Hepatocyte (in vitro differentiated cells): Measurements from ENCODE around the gene IRX4. TPM values are rescaled to one million over a fixed set of nuclear protein-coding genes. Genes with fewer than 3 reads are reported as not detected.

Experiments used
- DNase-seq: peaks from one replicate; pipeline ENCODE4 v3.0.0-alpha.2; 2016; ENCODE audit warnings: low spot score
- H2AFZ ChIP-seq: fragments of 200-600 bp; sonication (generic); 2 replicates; pipeline ENCODE4 v1.6.0; 2016; ENCODE audit warnings: antibody characterized with exemption, mild to moderate bottlenecking
- H3K27ac ChIP-seq: fragments of 200-600 bp; sonication (generic); 2 replicates; pipeline ENCODE4 v1.5.1; 2016; ENCODE audit warnings: mild to moderate bottlenecking
- H3K27me3 ChIP-seq: fragments of 200-600 bp; sonication (generic); 2 replicates; pipeline ENCODE4 v1.6.1; 2016
- H3K36me3 ChIP-seq: fragments of 200-600 bp; sonication (generic); replicated peaks from 2 replicates; pipeline ENCODE4 v1.5.1; 2016; ENCODE audit warnings: low read depth; ENCODE audit not compliant: insufficient read depth
- H3K4me1 ChIP-seq: fragments of 200-600 bp; sonication (generic); 2 replicates; pipeline ENCODE4 v1.5.1; 2016; ENCODE audit warnings: mild to moderate bottlenecking, moderate library complexity; ENCODE audit not compliant: insufficient read depth
- H3K4me2 ChIP-seq: fragments of 200-600 bp; sonication (generic); 2 replicates; pipeline ENCODE4 v1.6.0; 2016
- H3K4me3 ChIP-seq: fragments of 200-600 bp; sonication (generic); 2 replicates; pipeline ENCODE4 v1.5.1; 2016; ENCODE audit warnings: mild to moderate bottlenecking
- H3K79me2 ChIP-seq: fragments of 200-600 bp; sonication (generic); 2 replicates; pipeline ENCODE4 v1.6.0; 2017; ENCODE audit warnings: mild to moderate bottlenecking
- H3K9me2 ChIP-seq: fragments of 200-600 bp; sonication (generic); replicated peaks from 2 replicates; pipeline ENCODE4 v1.6.0; 2017; ENCODE audit warnings: mild to moderate bottlenecking; ENCODE audit not compliant: insufficient read depth
- H3K9me3 ChIP-seq: fragments of 200-600 bp; sonication (generic); 2 replicates; pipeline ENCODE4 v1.5.1; 2016; ENCODE audit warnings: low read depth, mild to moderate bottlenecking
- H4K20me1 ChIP-seq: fragments of 200-600 bp; sonication (generic); 2 replicates; pipeline ENCODE4 v1.6.0; 2016; ENCODE audit warnings: mild to moderate bottlenecking; ENCODE audit not compliant: insufficient read depth, poor library complexity, severe bottlenecking
- EZH2 ChIP-seq: fragments of 200-600 bp; sonication (generic); IDR thresholded peaks from 2 replicates; pipeline ENCODE4 v1.6.1; 2016; ENCODE audit warnings: antibody characterized with exemption, mild to moderate bottlenecking, borderline replicate concordance
- EZH2phosphoT487 ChIP-seq: fragments of 200-600 bp; sonication (generic); IDR thresholded peaks from one replicate; pipeline ENCODE4 v1.6.1; 2018; ENCODE audit warnings: antibody characterized with exemption, mild to moderate bottlenecking, low read depth, moderate library complexity; ENCODE audit not compliant: unreplicated experiment, severe bottlenecking
- WGBS: methylation state at CpG from one replicate; pipeline ENCODE4 v1.1.6; 2016; ENCODE audit warnings: low lambda C conversion rate; ENCODE audit errors: missing lambda C conversion rate; 5-methylcytosine and 5-hydroxymethylcytosine counted together
- polyA plus RNA-seq: library from polyadenylated mRNA; unstranded; fragments of >200 nt; fragmentation: Nextera tagmentation; extraction: Ambion mirVana; gene quantifications from 2 replicates; pipeline ENCODE4 v1.2.1, GENCODE V29; 2016
- total RNA-seq: library from RNA; depleted of rRNA; stranded (reverse); fragments of >200 nt; gene quantifications from 2 replicates; pipeline ENCODE4 v1.2.3, GENCODE V29; 2014
- TF ChIP-seq, protein P1 (sequence below): fragments of 200-600 bp; sonication (generic); IDR thresholded peaks from 2 replicates; pipeline ENCODE4 v1.5.1; 2016; ENCODE audit warnings: antibody characterized with exemption, mild to moderate bottlenecking; ENCODE audit not compliant: poor library complexity

The IRX4 gene
- total and polyA plus RNA-seq, 2 experiments from 2014 or later = not detected

- no peak overlapping the region for H3K27ac ChIP-seq
- no peaks in the 10 kb centered on the region for H3K79me2 ChIP-seq
- H3K36me3 ChIP-seq = no peaks in the 10 kb centered on the region
- peaks cover 59% of the 10 kb centered on the region for H3K27me3 ChIP-seq
- H3K9me2 ChIP-seq = no peaks in the 10 kb centered on the region
- no peak overlapping the region for H2AFZ ChIP-seq
- 80% methylated on average over 8 of the region's 8 CpGs for WGBS
- TF ChIP-seq, protein P1, sequence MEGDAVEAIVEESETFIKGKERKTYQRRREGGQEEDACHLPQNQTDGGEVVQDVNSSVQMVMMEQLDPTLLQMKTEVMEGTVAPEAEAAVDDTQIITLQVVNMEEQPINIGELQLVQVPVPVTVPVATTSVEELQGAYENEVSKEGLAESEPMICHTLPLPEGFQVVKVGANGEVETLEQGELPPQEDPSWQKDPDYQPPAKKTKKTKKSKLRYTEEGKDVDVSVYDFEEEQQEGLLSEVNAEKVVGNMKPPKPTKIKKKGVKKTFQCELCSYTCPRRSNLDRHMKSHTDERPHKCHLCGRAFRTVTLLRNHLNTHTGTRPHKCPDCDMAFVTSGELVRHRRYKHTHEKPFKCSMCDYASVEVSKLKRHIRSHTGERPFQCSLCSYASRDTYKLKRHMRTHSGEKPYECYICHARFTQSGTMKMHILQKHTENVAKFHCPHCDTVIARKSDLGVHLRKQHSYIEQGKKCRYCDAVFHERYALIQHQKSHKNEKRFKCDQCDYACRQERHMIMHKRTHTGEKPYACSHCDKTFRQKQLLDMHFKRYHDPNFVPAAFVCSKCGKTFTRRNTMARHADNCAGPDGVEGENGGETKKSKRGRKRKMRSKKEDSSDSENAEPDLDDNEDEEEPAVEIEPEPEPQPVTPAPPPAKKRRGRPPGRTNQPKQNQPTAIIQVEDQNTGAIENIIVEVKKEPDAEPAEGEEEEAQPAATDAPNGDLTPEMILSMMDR = no peak
- TF ChIP-seq EZH2 (no peak), EZH2phosphoT487 (no peak)
- no peak overlapping the region for H3K4me2 ChIP-seq
- DNase-seq = no peak
- H3K4me3 ChIP-seq = no peak overlapping the region
- H4K20me1 ChIP-seq = no peaks in the 10 kb centered on the region
- H3K4me1 ChIP-seq = peaks cover 4% of the 10 kb centered on the region
- no peaks in the 10 kb centered on the region for H3K9me3 ChIP-seq
These were observed 29.2 kb downstream of the IRX4 start for GRCh38 chr5:1853531-1853930.

GRCh38 chr5:1852324-1852947 is 30.3 kb downstream of the IRX4 start:
- Histone ChIP-seq H2AFZ (no peak overlapping the region), H3K9me3 (no peaks in the 10 kb centered on the region), H3K4me3 (no peak overlapping the region), H3K27ac (no peak overlapping the region), H4K20me1 (no peaks in the 10 kb centered on the region), H3K9me2 (no peaks in the 10 kb centered on the region), H3K36me3 (no peaks in the 10 kb centered on the region), H3K27me3 (peaks cover 59% of the 10 kb centered on the region), H3K79me2 (no peaks in the 10 kb centered on the region), H3K4me2 (no peak overlapping the region), H3K4me1 (peaks cover 4% of the 10 kb centered on the region)
- 86% methylated on average over 21 of the region's 23 CpGs for WGBS
- no peak for DNase-seq
- TF ChIP-seq, protein P1 = no peak
- no peak for TF ChIP-seq EZH2
- no peak for TF ChIP-seq EZH2phosphoT487

DNA sequence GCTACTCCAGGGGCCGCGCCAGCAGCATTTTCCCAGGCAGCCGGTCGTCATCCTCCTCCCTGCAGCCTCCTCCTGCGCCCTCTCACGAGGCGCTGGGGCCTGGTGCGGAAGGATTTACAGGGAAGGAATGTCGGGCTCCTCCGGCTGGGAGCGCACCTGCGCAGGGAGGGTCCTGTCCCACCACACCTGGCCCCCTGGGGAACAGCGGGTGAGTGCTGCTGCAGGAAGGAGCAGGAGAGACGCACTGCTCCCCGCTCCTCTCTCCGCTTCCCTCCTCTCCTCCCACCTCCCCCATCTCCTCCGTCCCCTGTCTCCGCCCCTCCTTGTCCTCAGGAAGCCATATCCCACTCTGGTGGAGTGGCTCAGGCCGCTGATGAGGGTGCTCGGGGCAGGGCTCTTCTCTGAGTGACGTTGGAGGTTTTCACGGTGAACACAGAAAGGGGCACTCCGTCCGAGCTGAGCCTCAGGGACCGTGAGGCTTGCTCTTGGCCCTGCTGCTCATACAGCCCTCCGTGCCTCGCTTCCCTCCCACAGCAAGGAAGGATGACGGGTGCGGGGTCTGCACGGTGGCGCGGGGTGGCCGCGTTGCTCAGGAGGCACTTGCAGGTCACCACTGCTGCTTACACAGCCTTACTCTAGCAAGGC is 31.3 kb downstream of the IRX4 start:
- Histone ChIP-seq H3K4me1 (peaks cover 4% of the 10 kb centered on the region), H2AFZ (peak overlapping the region; percentile 19), H3K9me2 (no peaks in the 10 kb centered on the region), H3K27ac (no peak overlapping the region), H3K9me3 (no peaks in the 10 kb centered on the region), H3K27me3 (peaks cover 59% of the 10 kb centered on the region), H3K4me3 (no peak overlapping the region), H3K79me2 (no peaks in the 10 kb centered on the region), H4K20me1 (no peaks in the 10 kb centered on the region), H3K36me3 (no peaks in the 10 kb centered on the region), H3K4me2 (peak overlapping the region; percentile 77)
- WGBS = 13% methylated on average over 26 of the region's 34 CpGs
- DNase-seq = no peak
- TF ChIP-seq, protein P1 = no peak
- no peak for TF ChIP-seq EZH2phosphoT487
- peak; percentile 30 for TF ChIP-seq EZH2
